Peyer's patch (tissue), 4 donors: ENCODE data around the gene MAN1C1.

Source experiments
- POLR2A ChIP-seq, 2 donors: fragments of 450-650 bp; IDR thresholded peaks; one replicate each; pipeline ENCODE4 v1.5.1; 2017; ENCODE audit warnings: antibody characterized with exemption in 2 of 2, mild to moderate bottlenecking in 2 of 2, moderate library complexity in 2 of 2
- TF ChIP-seq, protein P1 (sequence below), 6 experiments: fragments of 450-650 bp in 4 of 6; fragments of 200-600 bp in 2 of 6; sonication (generic) in 1 of 6; IDR thresholded peaks; one replicate each; pipeline ENCODE4 v1.5.1; 2017 to 2019; ENCODE audit warnings: antibody characterized with exemption in 6 of 6, mild to moderate bottlenecking in 3 of 6, moderate library complexity in 1 of 6

DNA sequence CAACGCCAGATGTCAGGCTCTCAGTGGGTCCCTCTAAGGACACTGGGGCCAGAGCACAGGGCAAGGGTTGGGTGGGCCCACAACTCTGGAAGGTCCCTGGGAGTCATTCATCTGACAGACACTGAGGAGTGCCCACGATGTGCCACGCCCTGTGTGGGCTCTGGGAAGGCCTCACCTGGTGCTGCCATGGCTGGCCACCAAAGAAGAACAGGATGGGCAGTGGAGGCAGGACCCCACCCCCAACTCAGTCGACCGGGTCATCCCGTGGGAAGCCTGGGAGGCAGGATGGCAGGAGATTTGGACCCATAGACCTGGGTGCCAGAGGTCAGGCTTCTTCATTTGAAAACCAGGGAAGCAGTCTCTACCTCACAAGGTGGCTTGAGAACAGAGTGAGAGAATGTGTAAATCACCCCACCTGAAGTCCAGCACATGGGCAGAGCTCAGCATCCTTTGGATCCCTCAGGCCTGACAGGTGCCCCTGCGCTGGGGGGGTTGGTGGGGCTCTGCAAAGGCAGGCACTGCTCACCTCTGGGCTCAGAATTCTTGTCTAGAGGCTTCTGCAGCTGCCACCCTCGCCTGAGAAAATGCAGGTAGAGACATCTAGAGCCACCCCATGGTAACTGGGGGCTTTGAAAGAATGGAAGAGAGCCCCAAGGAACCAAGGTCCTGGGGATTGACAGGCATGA is 182.2 kb downstream of the MAN1C1 start:
- TF ChIP-seq POLR2A (IDR thresholded peaks at IDR 0.05) = no peak
- TF ChIP-seq, protein P1, sequence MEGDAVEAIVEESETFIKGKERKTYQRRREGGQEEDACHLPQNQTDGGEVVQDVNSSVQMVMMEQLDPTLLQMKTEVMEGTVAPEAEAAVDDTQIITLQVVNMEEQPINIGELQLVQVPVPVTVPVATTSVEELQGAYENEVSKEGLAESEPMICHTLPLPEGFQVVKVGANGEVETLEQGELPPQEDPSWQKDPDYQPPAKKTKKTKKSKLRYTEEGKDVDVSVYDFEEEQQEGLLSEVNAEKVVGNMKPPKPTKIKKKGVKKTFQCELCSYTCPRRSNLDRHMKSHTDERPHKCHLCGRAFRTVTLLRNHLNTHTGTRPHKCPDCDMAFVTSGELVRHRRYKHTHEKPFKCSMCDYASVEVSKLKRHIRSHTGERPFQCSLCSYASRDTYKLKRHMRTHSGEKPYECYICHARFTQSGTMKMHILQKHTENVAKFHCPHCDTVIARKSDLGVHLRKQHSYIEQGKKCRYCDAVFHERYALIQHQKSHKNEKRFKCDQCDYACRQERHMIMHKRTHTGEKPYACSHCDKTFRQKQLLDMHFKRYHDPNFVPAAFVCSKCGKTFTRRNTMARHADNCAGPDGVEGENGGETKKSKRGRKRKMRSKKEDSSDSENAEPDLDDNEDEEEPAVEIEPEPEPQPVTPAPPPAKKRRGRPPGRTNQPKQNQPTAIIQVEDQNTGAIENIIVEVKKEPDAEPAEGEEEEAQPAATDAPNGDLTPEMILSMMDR (IDR thresholded peaks at IDR 0.05) = no peak
